ENCODE measurements around the gene INPP4A. TPM values are rescaled to one million over a fixed set of nuclear protein-coding genes. Genes with fewer than 3 reads are reported as not detected.

INPP4A gene
- total and polyA plus RNA-seq, 9 of the 15 experiments (the other 6 are each of a cell fraction or from before 2014, with no cell fraction given), result 1.8 to 15.7 (median 8.3) TPM

GRCh38 chr2:98419544-98419943, 25.1 kb upstream of the INPP4A start:
- TF ChIP-seq UBTF (IDR thresholded peaks at IDR 0.05; ENCODE audit: borderline replicate concordance in 1 of 2, low read depth in 2 of 2, low read length in 2 of 2), result no peak
- ChIA-PET POLR2A (interaction anchor here (0.6 to 0.8 kb wide), 2 partner anchors 12 to 15 kb away, joined by 4 read pairs; no protein-coding TSS in a partner anchor), CTCF (ENCODE audit: low intra/inter-chr PET ratio) (no interaction called here)
- in situ Hi-C loops (cut with MboI) (loop anchor here (25.0 kb wide), 1 partner anchor 418 kb away; no protein-coding TSS in a partner anchor), intact Hi-C loops (cut with micrococcal nuclease) (loop anchor here (10.0 kb wide), 1 partner anchor 415 kb away; no protein-coding TSS in a partner anchor)
- Histone ChIP-seq H4K20me1 (replicated peaks; ENCODE audit: control insufficient read depth, insufficient read depth, low read length) (no peaks in the 10 kb centered on the region), H3K4me3 (no peak overlapping the region), H3K4me2 (ENCODE audit: insufficient read depth, low read length) (no peak overlapping the region), H3K9me1 (ENCODE audit: control insufficient read depth, insufficient read depth, low read length) (no peaks in the 10 kb centered on the region), H3K4me1 (replicated peaks in 1 of 2; ENCODE audit: control insufficient read depth in 2 of 2, insufficient read depth in 2 of 2, low read length in 2 of 2) (no peaks in the 10 kb centered on the region), H3K27ac (ENCODE audit: extremely low read depth, low read depth, low read length) (no peak overlapping the region), H3K79me2 (ENCODE audit: control insufficient read depth, insufficient read depth, low read length) (no peaks in the 10 kb centered on the region), H3K9me3 (replicated peaks; ENCODE audit: control insufficient read depth, insufficient read depth, low read depth, low read length) (peaks cover 3% of the 10 kb centered on the region; the same call in 1 of the 2 replicates), H3K36me3 (ENCODE audit: control insufficient read depth, insufficient read depth, low read length) (no peaks in the 10 kb centered on the region), H3K9ac (ENCODE audit: insufficient read depth in 1 of 2, low read depth in 2 of 2, low read length in 2 of 2) (no peak overlapping the region), H3K27me3 (ENCODE audit: control insufficient read depth in 2 of 2, insufficient read depth in 2 of 2, low read length in 2 of 2) (no peaks in the 10 kb centered on the region), H2AFZ (ENCODE audit: low read depth, low read length) (no peak overlapping the region)
- no TSS peak for BruUV-seq (replicated peaks)
- DNase-seq (ENCODE audit: extremely low read depth in 1 of 4, low spot score in 3 of 4) (no peak), ATAC-seq (no peak), FAIRE-seq (no peak)
- 3% methylated on average over 2 of the region's 2 CpGs for WGBS (ENCODE audit: insufficient coverage, low coverage, missing lambda C conversion rate)
